ENCODE measurements around the gene KCNQ1OT1. TPM values are rescaled to one million over a fixed set of nuclear protein-coding genes. Genes with fewer than 3 reads are reported as not detected.

The KCNQ1OT1 gene
- total and polyA plus RNA-seq, 9 of the 15 experiments (the other 6 are each of a cell fraction or from before 2014, with no cell fraction given): 0.04 to 2.3 (median 0.74) TPM

GRCh38 chr11:2583605-2583958, 116.2 kb downstream of the KCNQ1OT1 start:
- H4K20me1 ChIP-seq (replicated peaks; ENCODE audit: control insufficient read depth, insufficient read depth, low read length): peaks cover 14% of the 10 kb centered on the region; the same call in 1 of the 2 replicates
- TF ChIP-seq CBX1 (IDR thresholded peaks at IDR 0.05; ENCODE audit: low read depth): no peak
- TF ChIP-seq NFE2 (IDR thresholded peaks at IDR 0.05; ENCODE audit: low read depth): no peak
- TF ChIP-seq ZNF24 (IDR thresholded peaks at IDR 0.05): no peak
- no peak for TF ChIP-seq RBM39 (optimal IDR thresholded peaks at IDR 0.05; ENCODE audit: low read depth, low read length)
- TF ChIP-seq KLF10 (CRISPR knock-in tag; IDR thresholded peaks at IDR 0.05): no peak
- TF ChIP-seq ZBTB17 (CRISPR knock-in tag; IDR thresholded peaks at IDR 0.05): no peak
- TF ChIP-seq ZKSCAN8 (CRISPR knock-in tag; IDR thresholded peaks at IDR 0.05): no peak
- TF ChIP-seq CREM (IDR thresholded peaks at IDR 0.05; ENCODE audit: low read depth): no peak
- no peak for TF ChIP-seq TCFL5 (CRISPR knock-in tag; conservative IDR thresholded peaks at IDR 0.05)
- TF ChIP-seq XRCC5 (IDR thresholded peaks at IDR 0.05; ENCODE audit: low read depth, low read length): no peak
- TF ChIP-seq TCF7L2 (IDR thresholded peaks at IDR 0.05; ENCODE audit: low read depth, low read length): no peak
- no peak for TF ChIP-seq ELF1 (tag; IDR thresholded peaks at IDR 0.05)
- no peak for TF ChIP-seq ZNF695 (CRISPR knock-in tag; IDR thresholded peaks at IDR 0.05)
- TF ChIP-seq CHAMP1 (IDR thresholded peaks at IDR 0.05): no peak
- TF ChIP-seq DNMT1 (IDR thresholded peaks at IDR 0.05): no peak
- no peak for TF ChIP-seq GABPB2 (CRISPR knock-in tag; conservative IDR thresholded peaks at IDR 0.05)
- TF ChIP-seq CREBBP (IDR thresholded peaks at IDR 0.05; ENCODE audit: low read depth, low read length): no peak

More at GRCh38 chr11:2583605-2583958, 116.2 kb downstream of the KCNQ1OT1 start:
- Histone ChIP-seq H3K9ac (ENCODE audit: insufficient read depth in 1 of 2, low read depth in 2 of 2, low read length in 2 of 2) (no peak overlapping the region), H3K27ac (ENCODE audit: extremely low read depth, low read depth, low read length) (no peak overlapping the region), H3K9me1 (ENCODE audit: control insufficient read depth, insufficient read depth, low read length) (no peaks in the 10 kb centered on the region), H3K4me2 (ENCODE audit: insufficient read depth, low read length) (no peak overlapping the region), H3K9me3 (replicated peaks; ENCODE audit: control insufficient read depth, insufficient read depth, low read depth, low read length) (no peaks in the 10 kb centered on the region), H3K27me3 (ENCODE audit: control insufficient read depth in 2 of 2, insufficient read depth in 2 of 2, low read length in 2 of 2) (peaks cover 4 to 67% of the 10 kb centered on the region in 2 experiments; a peak in 4 of 5 replicates), H3K79me2 (ENCODE audit: control insufficient read depth, insufficient read depth, low read length) (no peaks in the 10 kb centered on the region), H3K36me3 (ENCODE audit: control insufficient read depth, insufficient read depth, low read length) (no peaks in the 10 kb centered on the region), H2AFZ (ENCODE audit: low read depth, low read length) (no peak overlapping the region), H3K4me3 (no peak overlapping the region), H3K4me1 (replicated peaks in 1 of 2; ENCODE audit: control insufficient read depth in 2 of 2, insufficient read depth in 2 of 2, low read length in 2 of 2) (peaks cover 0 to 40% of the 10 kb centered on the region in 2 experiments; a peak in 2 of 5 replicates)
- intact Hi-C loops (cut with micrococcal nuclease): no loop called here
- WGBS (ENCODE audit: insufficient coverage, low coverage, missing lambda C conversion rate): 18% methylated on average over 4 of the region's 6 CpGs
- in situ Hi-C loops (cut with MboI): no loop called here
- ChIA-PET POLR2A (no interaction called here), CTCF (ENCODE audit: low intra/inter-chr PET ratio) (no interaction called here)
- DNase-seq (ENCODE audit: extremely low read depth in 1 of 4, low spot score in 3 of 4) (no peak), FAIRE-seq (no peak), ATAC-seq (no peak)
- BruUV-seq (replicated peaks): no TSS peak
